Esophagus squamous epithelium (tissue), 4 donors: ENCODE data around the gene LDLRAD3.

Source experiments
- CTCF ChIP-seq, 6 experiments: fragments of 450-650 bp in 4 of 6; fragments of 200-600 bp in 2 of 6; sonication (generic) in 2 of 6; IDR thresholded peaks; one replicate each; pipeline ENCODE4 v1.5.1; 2016 to 2019; ENCODE audit warnings: antibody characterized with exemption in 6 of 6, mild to moderate bottlenecking in 4 of 6, moderate library complexity in 4 of 6
- POLR2A ChIP-seq, 4 donors: fragments of 450-650 bp; IDR thresholded peaks; one replicate each; pipeline ENCODE4 v1.6.1; 2017; ENCODE audit warnings: antibody characterized with exemption in 4 of 4, mild to moderate bottlenecking in 4 of 4, moderate library complexity in 3 of 4

GRCh38 chr11:36147491-36147890, 203.6 kb downstream of the LDLRAD3 start:
- TF ChIP-seq CTCF (IDR thresholded peaks at IDR 0.05) (no peak), POLR2A (IDR thresholded peaks at IDR 0.05) (no peak)
